ENCODE data around the gene PDIA6.

- TF ChIP-seq, protein P1, sequence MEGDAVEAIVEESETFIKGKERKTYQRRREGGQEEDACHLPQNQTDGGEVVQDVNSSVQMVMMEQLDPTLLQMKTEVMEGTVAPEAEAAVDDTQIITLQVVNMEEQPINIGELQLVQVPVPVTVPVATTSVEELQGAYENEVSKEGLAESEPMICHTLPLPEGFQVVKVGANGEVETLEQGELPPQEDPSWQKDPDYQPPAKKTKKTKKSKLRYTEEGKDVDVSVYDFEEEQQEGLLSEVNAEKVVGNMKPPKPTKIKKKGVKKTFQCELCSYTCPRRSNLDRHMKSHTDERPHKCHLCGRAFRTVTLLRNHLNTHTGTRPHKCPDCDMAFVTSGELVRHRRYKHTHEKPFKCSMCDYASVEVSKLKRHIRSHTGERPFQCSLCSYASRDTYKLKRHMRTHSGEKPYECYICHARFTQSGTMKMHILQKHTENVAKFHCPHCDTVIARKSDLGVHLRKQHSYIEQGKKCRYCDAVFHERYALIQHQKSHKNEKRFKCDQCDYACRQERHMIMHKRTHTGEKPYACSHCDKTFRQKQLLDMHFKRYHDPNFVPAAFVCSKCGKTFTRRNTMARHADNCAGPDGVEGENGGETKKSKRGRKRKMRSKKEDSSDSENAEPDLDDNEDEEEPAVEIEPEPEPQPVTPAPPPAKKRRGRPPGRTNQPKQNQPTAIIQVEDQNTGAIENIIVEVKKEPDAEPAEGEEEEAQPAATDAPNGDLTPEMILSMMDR (IDR thresholded peaks at IDR 0.05), result no peak
- TF ChIP-seq POLR2A (IDR thresholded peaks at IDR 0.05), result no peak
Observed at GRCh38 chr2:10772868-10773215, 39.7 kb downstream of the PDIA6 start.

Measured in Peyer's patch (tissue), 4 donors.